ENCODE measurements around the gene RASA2.

Gene RASA2

DNA sequence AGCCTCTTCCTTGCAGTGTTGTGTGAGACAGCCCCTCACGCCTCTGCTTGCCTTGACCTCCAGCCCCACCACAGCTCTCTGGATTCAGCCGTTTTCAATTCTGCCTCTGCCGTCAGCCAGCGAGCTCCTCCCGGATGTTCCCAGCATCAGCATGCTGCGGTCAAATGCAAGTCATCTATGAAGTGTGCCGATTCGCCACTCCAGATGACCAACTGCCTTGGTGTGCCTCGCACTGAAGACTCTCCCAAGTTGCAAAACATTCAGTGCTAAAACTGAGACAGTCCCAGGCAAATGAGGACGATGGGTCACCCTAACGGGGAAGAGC is 30.6 kb upstream of the RASA2 start:
- no peak overlapping the region for H3K4me3 ChIP-seq (ENCODE audit: insufficient read depth, low read depth, low read length)
- no peaks in the 10 kb centered on the region for H3K4me1 ChIP-seq (ENCODE audit: control insufficient read depth, insufficient read depth, low read length)
- no peaks in the 10 kb centered on the region for H3K27me3 ChIP-seq (ENCODE audit: control insufficient read depth, insufficient read depth, low read length, poor library complexity, severe bottlenecking)
- H3K9me3 ChIP-seq (ENCODE audit: control insufficient read depth, low read length): no peaks in the 10 kb centered on the region
- 92 to 93% methylated on average over 11 of the region's 11 CpGs for WGBS, 2 experiments
- no peaks in the 10 kb centered on the region for H3K36me3 ChIP-seq (ENCODE audit: control insufficient read depth, insufficient read depth, low read length)
- no peak overlapping the region for H3K27ac ChIP-seq (ENCODE audit: insufficient read depth, low read depth, low read length, poor library complexity, severe bottlenecking)

DNA sequence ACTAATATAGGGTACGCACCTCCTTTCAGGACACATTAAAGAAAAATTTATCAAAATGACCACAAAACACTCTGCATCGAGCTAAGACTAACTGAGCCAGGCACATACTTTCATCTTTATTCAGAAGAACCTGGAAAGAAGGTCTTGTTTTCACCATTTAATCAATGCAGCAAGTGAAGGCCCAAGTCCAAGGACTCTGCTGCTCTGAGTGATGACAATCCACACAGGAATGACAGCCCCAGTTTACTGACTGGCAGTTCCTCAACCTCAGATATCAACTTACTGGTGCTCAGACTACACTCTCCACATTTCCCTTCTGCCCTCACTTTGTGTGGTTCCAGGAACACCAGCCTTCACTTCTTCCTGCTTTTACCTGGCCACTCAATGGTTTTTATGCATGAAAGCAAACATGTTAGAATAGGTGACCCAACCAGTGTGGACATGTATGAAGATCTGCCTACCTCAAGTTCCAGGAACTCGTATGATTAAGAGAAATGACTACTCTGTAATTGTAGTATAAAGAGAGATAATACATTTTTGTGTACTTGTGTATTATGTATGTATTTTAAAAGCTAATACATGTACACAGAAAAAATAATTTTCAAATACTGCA is 29.1 kb upstream of the RASA2 start:
- Histone ChIP-seq H3K9me3 (ENCODE audit: control insufficient read depth, low read length) (no peaks in the 10 kb centered on the region), H3K4me3 (ENCODE audit: insufficient read depth, low read depth, low read length) (no peak overlapping the region), H3K27ac (ENCODE audit: insufficient read depth, low read depth, low read length, poor library complexity, severe bottlenecking) (no peak overlapping the region), H3K27me3 (ENCODE audit: control insufficient read depth, insufficient read depth, low read length, poor library complexity, severe bottlenecking) (no peaks in the 10 kb centered on the region), H3K36me3 (ENCODE audit: control insufficient read depth, insufficient read depth, low read length) (no peaks in the 10 kb centered on the region), H3K4me1 (ENCODE audit: control insufficient read depth, insufficient read depth, low read length) (no peaks in the 10 kb centered on the region)
- WGBS, 2 experiments: 89 to 94% methylated on average over 3 of the region's 3 CpGs

DNA sequence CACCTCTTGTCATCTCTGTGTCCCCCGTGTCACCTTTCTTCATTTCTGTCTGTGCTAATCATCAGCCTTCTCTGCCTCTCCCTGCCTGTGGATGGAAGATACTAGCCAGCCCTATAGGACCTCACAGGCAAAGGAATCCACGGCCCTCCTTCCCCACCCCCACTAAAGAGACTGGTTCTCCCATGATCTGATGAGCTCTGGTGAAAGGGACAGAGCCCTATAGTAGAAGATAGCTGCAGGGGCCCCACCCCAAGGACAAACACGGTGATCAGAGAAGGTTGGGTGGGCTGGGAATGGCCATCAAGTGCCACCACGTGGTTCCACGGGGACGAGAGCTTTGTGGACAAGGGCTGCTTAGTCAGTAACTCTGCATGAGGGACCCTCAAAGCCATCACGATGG is 27.8 kb upstream of the RASA2 start:
- Histone ChIP-seq H3K4me3 (ENCODE audit: insufficient read depth, low read depth, low read length) (no peak overlapping the region), H3K27ac (ENCODE audit: insufficient read depth, low read depth, low read length, poor library complexity, severe bottlenecking) (no peak overlapping the region), H3K4me1 (ENCODE audit: control insufficient read depth, insufficient read depth, low read length) (no peaks in the 10 kb centered on the region), H3K9me3 (ENCODE audit: control insufficient read depth, low read length) (no peaks in the 10 kb centered on the region), H3K36me3 (ENCODE audit: control insufficient read depth, insufficient read depth, low read length) (no peaks in the 10 kb centered on the region), H3K27me3 (ENCODE audit: control insufficient read depth, insufficient read depth, low read length, poor library complexity, severe bottlenecking) (no peaks in the 10 kb centered on the region)
- 88 to 92% methylated on average over 7 of the region's 7 CpGs for WGBS, 2 experiments

DNA sequence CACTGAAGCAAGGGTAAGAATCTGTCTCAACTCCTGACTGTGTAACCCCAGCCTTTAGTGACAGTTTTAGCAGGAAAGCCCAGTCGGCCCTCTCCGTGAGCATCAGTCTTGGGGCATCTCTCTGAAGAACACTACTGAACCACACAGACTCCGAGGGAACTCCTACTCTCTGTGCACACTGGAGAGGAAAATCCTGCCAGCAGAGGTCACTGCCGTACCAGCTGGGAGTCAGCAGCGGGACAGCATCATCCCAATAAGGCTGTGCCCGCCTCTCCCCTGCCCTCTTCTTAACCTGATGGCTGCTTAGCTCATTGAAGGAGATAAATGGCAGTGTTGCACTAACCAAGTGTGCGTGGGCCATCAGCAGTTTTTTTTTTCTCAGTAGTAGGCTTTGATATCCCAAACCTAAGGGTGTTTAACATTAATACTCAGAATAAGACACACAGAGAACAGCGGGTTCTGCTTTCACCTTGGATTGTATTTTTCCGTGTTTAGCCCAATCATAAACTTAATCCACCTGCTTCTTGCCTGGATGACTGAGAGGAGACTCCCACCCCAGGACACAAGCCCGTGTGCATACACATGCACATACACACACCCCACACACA is 26.6 kb upstream of the RASA2 start:
- no peak overlapping the region for H3K27ac ChIP-seq (ENCODE audit: insufficient read depth, low read depth, low read length, poor library complexity, severe bottlenecking)
- H3K4me1 ChIP-seq (ENCODE audit: control insufficient read depth, insufficient read depth, low read length): no peaks in the 10 kb centered on the region
- H3K27me3 ChIP-seq (ENCODE audit: control insufficient read depth, insufficient read depth, low read length, poor library complexity, severe bottlenecking): no peaks in the 10 kb centered on the region
- no peak overlapping the region for H3K4me3 ChIP-seq (ENCODE audit: insufficient read depth, low read depth, low read length)
- 40 to 41% methylated on average over 10 of the region's 10 CpGs for WGBS, 2 experiments
- H3K9me3 ChIP-seq (ENCODE audit: control insufficient read depth, low read length): no peaks in the 10 kb centered on the region
- H3K36me3 ChIP-seq (ENCODE audit: control insufficient read depth, insufficient read depth, low read length): no peaks in the 10 kb centered on the region

DNA sequence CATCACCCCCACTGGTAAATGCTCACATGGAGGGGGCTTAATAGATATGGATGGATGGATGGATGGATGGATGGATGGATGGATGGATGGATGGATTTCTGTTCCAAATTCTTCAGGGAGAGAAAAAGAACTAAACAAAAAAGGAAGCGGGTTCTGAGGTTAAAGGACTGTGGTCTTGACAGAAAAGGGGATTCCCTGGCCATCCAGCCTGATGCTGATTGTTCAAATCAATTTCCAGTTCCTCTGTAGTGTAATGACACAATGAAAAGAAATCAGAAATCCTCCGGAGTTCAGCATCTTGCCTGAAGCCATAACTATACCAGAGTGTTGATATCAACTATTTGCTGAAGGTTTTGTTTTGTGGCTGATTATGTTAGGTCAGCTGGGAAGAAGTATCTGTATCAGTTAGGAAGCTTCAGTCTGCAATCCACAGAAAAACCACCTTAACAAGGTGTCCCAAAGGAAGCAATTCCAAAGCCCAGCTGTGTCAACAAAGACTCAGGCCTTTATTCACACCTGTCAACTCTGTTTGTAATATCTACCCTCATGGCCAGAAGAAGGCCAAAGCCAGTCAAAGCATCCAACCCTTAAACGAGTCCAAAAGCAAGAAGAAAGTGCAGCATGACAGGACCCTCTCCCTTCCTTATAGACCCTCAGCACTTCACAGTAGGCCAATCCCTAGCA is 24.5 kb upstream of the RASA2 start:
- Histone ChIP-seq H3K27ac (ENCODE audit: insufficient read depth, low read depth, low read length, poor library complexity, severe bottlenecking) (no peak overlapping the region), H3K36me3 (ENCODE audit: control insufficient read depth, insufficient read depth, low read length) (no peaks in the 10 kb centered on the region), H3K27me3 (ENCODE audit: control insufficient read depth, insufficient read depth, low read length, poor library complexity, severe bottlenecking) (no peaks in the 10 kb centered on the region), H3K9me3 (ENCODE audit: control insufficient read depth, low read length) (no peaks in the 10 kb centered on the region), H3K4me1 (ENCODE audit: control insufficient read depth, insufficient read depth, low read length) (no peaks in the 10 kb centered on the region), H3K4me3 (ENCODE audit: insufficient read depth, low read depth, low read length) (no peak overlapping the region)
- WGBS, 2 experiments: 86 to 93% methylated on average over 3 of the region's 3 CpGs

DNA sequence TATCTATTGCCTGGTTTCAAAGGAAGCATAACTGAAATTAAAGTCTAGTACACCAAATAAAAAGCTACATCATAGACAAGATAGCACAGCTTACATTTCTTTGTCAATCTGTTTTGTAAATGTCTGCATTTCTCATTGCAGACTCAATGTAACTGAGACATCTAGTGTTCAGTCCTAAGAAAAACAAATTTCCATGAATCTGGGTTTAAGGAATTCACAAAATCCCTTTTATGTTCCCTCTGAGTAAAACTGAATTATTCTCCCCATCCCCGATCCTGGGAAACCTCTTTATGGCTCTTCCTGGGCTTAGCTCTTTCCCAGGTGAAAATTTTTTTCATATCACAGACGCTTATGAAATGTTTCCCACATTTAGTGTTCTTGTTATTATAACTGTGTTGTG is 21.6 kb upstream of the RASA2 start:
- Histone ChIP-seq H3K4me3 (ENCODE audit: insufficient read depth, low read depth, low read length) (no peak overlapping the region), H3K27ac (ENCODE audit: insufficient read depth, low read depth, low read length, poor library complexity, severe bottlenecking) (no peak overlapping the region), H3K4me1 (ENCODE audit: control insufficient read depth, insufficient read depth, low read length) (no peaks in the 10 kb centered on the region), H3K36me3 (ENCODE audit: control insufficient read depth, insufficient read depth, low read length) (no peaks in the 10 kb centered on the region), H3K27me3 (ENCODE audit: control insufficient read depth, insufficient read depth, low read length, poor library complexity, severe bottlenecking) (no peaks in the 10 kb centered on the region), H3K9me3 (ENCODE audit: control insufficient read depth, low read length) (no peaks in the 10 kb centered on the region)
- WGBS, 2 experiments: 98 to 100% methylated on average over 1 to 2 of the region's 2 CpGs

DNA sequence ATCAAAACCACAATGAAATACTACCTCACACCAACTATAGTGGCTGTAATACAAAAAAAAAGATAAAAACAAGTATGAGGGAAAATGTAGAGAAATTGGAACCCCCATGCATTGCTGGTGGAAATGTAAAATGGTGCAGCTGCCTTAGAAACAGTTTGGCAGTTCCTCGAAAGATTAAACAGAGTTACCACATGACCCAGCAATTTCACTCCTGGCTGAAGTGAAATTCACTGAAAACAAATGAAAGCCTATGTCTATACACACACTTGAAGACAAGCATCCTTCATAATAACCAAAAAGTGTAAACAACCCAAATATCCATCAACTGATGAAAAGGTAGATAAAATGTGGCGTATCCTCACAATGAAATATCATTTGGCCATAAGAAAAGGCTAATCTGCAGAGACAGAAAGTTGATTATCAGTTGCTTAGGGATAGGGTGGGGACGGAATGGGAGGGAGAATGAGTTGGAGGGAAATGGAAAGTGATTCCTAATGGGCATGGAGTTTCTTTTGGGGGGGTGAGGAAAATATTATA is 20.1 kb upstream of the RASA2 start:
- Histone ChIP-seq H3K9me3 (ENCODE audit: control insufficient read depth, low read length) (no peaks in the 10 kb centered on the region), H3K4me3 (ENCODE audit: insufficient read depth, low read depth, low read length) (no peak overlapping the region), H3K27ac (ENCODE audit: insufficient read depth, low read depth, low read length, poor library complexity, severe bottlenecking) (no peak overlapping the region), H3K4me1 (ENCODE audit: control insufficient read depth, insufficient read depth, low read length) (no peaks in the 10 kb centered on the region), H3K27me3 (ENCODE audit: control insufficient read depth, insufficient read depth, low read length, poor library complexity, severe bottlenecking) (no peaks in the 10 kb centered on the region), H3K36me3 (ENCODE audit: control insufficient read depth, insufficient read depth, low read length) (no peaks in the 10 kb centered on the region)
- WGBS, 2 experiments: 80 to 94% methylated on average over 3 of the region's 3 CpGs

DNA sequence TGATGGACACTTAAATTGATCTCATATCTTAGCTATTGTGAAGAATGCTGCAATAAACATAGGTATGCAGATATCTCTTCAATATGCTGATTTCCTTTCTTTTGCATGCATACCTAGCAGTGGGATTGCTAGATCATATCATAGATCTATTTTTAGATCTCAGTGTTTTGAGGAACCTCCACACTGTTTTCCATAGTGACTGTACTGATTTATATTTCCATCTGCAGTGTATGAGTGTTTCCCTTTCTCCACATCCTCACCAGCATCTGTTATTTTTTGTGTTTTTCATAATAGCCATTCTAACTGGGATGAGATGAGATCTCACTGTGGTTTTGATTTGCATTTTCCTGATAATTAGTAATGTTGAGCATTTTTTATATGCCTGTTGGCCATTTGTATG is 17.1 kb upstream of the RASA2 start:
- no peaks in the 10 kb centered on the region for H3K27me3 ChIP-seq (ENCODE audit: control insufficient read depth, insufficient read depth, low read length, poor library complexity, severe bottlenecking)
- no peak overlapping the region for H3K27ac ChIP-seq (ENCODE audit: insufficient read depth, low read depth, low read length, poor library complexity, severe bottlenecking)
- H3K9me3 ChIP-seq (ENCODE audit: control insufficient read depth, low read length): no peaks in the 10 kb centered on the region
- no peaks in the 10 kb centered on the region for H3K4me1 ChIP-seq (ENCODE audit: control insufficient read depth, insufficient read depth, low read length)
- no peaks in the 10 kb centered on the region for H3K36me3 ChIP-seq (ENCODE audit: control insufficient read depth, insufficient read depth, low read length)
- no peak overlapping the region for H3K4me3 ChIP-seq (ENCODE audit: insufficient read depth, low read depth, low read length)

DNA sequence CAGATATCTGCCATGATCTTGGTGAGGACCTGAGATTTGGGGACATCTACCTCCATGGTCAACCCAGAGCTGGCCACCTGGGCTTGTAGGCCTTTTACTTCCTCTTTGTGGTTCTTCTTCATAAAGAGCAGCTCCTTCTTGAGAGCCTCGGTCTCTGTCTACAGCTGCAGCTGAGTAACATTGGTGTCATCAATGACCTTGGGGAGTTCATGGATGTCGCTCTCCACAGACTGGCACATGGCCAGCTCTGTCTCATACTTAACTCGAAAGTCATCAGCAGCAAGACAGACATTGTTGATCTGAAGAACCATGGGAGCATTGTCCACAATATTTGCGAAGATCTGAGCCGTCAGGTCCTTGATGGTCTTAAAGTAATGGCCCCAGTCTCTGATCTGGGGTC is 15.7 kb upstream of the RASA2 start:
- no peaks in the 10 kb centered on the region for H3K4me1 ChIP-seq (ENCODE audit: control insufficient read depth, insufficient read depth, low read length)
- H3K27ac ChIP-seq (ENCODE audit: insufficient read depth, low read depth, low read length, poor library complexity, severe bottlenecking): no peak overlapping the region
- no peaks in the 10 kb centered on the region for H3K36me3 ChIP-seq (ENCODE audit: control insufficient read depth, insufficient read depth, low read length)
- H3K27me3 ChIP-seq (ENCODE audit: control insufficient read depth, insufficient read depth, low read length, poor library complexity, severe bottlenecking): no peaks in the 10 kb centered on the region
- no peak overlapping the region for H3K4me3 ChIP-seq (ENCODE audit: insufficient read depth, low read depth, low read length)
- no peaks in the 10 kb centered on the region for H3K9me3 ChIP-seq (ENCODE audit: control insufficient read depth, low read length)
- 95 to 96% methylated on average over 5 of the region's 5 CpGs for WGBS, 2 experiments

DNA sequence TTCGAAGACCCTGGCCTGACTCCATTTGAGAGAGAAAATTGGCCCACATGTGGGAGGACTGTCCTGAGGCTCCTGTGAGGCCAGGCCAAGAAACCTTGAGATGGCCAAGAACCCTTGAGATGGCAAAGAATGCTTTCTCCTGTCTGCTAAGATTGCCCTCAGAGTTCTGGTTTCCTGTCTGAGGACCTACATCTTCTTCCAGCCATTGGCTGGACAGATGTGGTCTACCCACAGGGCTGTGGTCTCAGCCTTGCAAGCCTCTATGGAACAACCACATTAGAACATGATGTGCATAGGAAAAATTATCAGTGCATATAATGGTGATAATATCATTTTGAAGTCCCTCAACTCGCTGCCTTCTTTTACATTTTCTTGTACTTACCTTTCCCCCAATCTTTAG is 10.8 kb upstream of the RASA2 start:
- Histone ChIP-seq H3K9me3 (ENCODE audit: control insufficient read depth, low read length) (no peaks in the 10 kb centered on the region), H3K27me3 (ENCODE audit: control insufficient read depth, insufficient read depth, low read length, poor library complexity, severe bottlenecking) (no peaks in the 10 kb centered on the region), H3K27ac (ENCODE audit: insufficient read depth, low read depth, low read length, poor library complexity, severe bottlenecking) (no peak overlapping the region), H3K4me1 (ENCODE audit: control insufficient read depth, insufficient read depth, low read length) (no peaks in the 10 kb centered on the region), H3K36me3 (ENCODE audit: control insufficient read depth, insufficient read depth, low read length) (no peaks in the 10 kb centered on the region), H3K4me3 (ENCODE audit: insufficient read depth, low read depth, low read length) (no peak overlapping the region)
- 93 to 95% methylated on average over 1 of the region's 2 CpGs for WGBS, 2 experiments
